ENCODE data around the gene SSTR4.

GRCh38 chr20:23061262-23061661 is 26.1 kb downstream of the SSTR4 start:
- TF ChIP-seq CTCF (IDR thresholded peaks at IDR 0.05) (no peak), ZFX (IDR thresholded peaks at IDR 0.05; ENCODE audit: borderline replicate concordance) (no peak)
